Stimulated activated CD4-positive, alpha-beta T cell treated with anti-CD3 and anti-CD28 coated beads, Interleukin-12 subunit alpha, Interleukin-12 subunit beta, amount 100 ng/mL, for 4 hours (primary cell): Measurements from ENCODE around the gene HEATR5A.
"Not testable (repeated sequence)": the region's sequence is repeated elsewhere in the genome, so short reads cannot be mapped to it uniquely, and the experiment has no call there.

ENCODE experiments used
- DNase-seq: peaks from one replicate; pipeline ENCODE4 v3.0.0-alpha.2; 2020

Gene HEATR5A

DNA sequence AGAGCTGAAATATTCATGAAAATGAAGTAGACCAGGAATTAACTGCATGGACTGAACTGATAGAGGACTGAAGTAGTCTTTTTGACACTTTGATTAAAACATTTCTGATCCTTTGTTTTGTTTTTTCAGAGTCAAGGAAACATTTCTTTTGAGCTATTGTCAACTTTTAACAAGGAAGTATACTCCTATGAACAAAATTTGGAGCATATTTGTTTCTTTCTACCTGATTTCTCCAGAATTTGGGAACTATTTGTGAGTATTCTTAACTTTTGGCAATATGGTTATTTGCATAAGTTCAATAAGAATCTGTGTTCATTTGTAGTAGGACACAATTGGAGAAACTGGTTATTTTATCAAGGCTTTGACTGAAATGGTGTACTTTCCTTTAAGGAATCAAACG, 141.5 kb downstream of the HEATR5A start:
- no peak for DNase-seq

DNA sequence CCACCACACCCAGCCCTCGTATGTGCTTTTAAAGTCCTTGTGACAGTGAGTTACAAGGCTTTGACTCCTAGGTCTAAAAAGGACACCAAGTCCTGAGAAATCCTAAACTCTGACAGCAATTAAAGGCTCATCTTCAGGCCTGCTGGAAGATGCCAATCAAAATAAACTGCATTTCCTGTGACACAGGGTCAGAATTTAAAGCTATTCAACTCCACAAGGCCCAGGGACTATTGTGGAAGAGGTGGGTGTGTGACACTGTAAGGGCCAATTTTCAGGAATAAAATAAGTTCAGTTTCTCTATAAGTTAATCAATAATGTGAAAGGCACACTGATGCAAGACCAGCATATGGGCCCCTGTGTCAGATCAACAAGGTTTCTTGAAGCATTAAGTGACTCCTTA, 143.3 kb downstream of the HEATR5A start:
- DNase-seq: no peak

DNA sequence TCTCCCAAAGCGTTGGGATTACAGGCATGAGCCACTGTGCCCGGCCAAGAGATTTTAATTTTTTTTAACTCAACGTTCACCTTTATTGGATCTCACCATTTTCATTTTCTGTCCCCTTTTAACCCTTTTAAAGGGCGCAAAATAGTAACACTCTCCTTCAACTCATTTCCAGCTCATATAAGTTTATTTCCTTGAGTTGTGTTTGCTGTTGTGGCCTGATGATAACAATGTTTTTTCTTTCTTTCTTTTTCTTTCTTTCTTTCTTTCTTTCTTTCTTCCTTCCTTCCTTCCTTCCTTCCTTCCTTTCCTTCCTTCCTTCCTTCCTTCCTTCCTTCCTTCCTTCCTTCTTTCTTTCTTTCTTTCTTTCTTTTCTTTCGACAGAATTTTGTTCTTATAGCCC, 143.9 kb downstream of the HEATR5A start:
- DNase-seq: not testable (repeated sequence)

DNA sequence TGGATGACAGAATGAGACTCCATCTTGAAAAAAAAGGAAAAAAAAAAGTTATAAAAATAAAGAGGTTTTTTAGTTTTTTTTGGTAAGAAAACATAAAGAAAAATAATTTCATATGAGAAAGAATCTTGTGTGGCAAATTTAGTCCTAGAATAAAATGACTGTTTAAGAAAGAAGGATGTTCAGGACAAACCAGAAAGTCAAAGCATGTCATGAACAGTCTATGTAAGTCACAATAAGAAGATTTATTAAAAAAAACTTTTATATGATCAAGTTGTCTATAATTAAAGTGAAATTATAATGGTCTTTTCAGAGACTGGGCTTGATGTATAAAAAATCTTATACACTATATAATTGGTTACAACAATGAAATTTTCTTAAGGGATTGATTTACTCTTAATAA, 144.6 kb downstream of the HEATR5A start:
- no peak for DNase-seq

DNA sequence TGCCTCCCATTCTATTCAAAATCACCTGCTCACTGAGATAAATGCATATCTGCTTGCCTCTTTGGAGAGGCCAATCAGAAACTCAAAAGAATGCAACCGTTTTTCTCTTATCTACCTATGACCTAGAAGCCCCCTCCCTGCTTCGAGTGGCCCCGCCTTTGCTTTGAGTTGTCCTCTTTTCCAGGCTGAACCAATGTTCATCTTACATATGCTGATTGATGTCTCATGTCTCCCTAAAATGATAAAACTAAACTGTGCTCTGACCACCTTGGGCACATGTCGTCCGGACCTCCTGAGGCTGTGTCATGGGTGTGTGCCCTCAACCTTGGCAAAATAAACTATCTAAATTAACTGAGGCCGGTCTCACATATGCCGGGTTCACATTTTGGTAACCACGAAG, 148.7 kb downstream of the HEATR5A start:
- no peak for DNase-seq

DNA sequence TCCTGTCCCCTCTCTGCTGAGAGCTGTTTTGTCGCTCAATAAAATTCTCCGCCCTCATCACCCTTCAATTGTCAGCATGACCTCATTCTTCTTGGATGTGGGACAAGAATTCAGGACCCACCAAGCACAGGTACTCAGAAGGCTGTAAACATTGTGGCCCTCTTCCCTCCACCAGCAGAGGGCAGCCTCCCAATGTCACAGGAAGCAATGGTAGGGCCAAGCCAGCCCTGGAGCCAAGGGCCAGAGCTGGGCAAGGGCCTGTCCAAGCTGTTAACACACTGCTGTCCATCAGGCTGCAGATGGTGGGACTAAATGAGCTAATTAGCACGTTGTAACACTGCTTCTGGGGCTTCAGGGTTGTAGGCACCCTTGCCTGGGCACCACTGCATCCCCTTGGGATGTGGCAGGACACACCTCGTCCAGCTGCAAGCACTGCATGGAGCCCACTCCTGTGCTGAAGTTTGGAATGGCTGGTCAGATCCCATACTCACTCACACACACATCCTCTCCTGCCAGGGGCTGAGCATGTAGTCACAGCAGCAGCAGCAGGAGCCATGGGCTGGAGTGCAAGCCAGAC, 150.1 kb downstream of the HEATR5A start:
- no peak for DNase-seq

DNA sequence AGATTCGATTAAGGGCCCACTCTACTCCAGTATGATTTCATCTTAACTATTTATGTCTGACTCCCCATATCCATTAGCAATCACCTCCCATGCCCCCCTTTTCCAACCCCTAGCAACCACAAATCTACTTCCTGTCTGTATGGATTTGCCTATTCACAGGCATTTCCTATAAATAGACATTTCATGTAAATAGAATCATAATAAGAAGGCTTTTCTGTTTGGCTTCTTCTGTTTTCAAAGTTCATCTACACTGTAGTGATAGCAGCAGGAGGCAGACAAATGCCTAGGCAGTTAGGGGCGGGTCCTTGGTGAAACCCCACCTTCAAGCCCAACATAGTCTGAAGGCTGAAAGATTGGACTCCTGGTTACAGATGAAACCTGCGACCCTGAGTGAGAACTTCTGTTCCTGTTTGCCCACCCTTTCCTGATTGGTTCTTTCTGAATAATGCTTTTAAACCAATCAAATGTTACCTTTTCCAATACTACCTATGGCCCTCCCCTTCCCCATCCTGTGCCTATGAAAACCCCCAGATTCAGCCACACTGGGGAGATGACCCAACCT, 150.6 kb downstream of the HEATR5A start:
- DNase-seq: no peak

DNA sequence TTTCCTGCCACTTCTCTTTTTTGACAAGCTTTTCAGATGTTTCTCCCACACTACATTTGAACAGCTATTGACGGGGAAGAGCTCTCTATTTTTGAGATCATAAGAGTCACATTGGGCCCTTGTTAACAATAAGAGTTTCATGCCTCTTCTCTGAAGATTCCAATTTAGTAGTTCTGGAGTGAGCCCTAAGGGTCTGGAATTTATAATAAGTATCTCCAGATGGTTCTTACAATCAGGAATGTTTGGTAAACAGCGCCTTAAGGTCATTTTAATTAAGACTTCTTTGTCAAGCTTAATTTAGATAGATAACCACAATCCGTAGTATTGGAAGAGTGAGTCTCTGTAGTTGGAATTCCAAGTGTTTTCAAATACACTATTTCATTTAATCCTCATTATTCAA, 152.1 kb downstream of the HEATR5A start:
- no peak for DNase-seq

DNA sequence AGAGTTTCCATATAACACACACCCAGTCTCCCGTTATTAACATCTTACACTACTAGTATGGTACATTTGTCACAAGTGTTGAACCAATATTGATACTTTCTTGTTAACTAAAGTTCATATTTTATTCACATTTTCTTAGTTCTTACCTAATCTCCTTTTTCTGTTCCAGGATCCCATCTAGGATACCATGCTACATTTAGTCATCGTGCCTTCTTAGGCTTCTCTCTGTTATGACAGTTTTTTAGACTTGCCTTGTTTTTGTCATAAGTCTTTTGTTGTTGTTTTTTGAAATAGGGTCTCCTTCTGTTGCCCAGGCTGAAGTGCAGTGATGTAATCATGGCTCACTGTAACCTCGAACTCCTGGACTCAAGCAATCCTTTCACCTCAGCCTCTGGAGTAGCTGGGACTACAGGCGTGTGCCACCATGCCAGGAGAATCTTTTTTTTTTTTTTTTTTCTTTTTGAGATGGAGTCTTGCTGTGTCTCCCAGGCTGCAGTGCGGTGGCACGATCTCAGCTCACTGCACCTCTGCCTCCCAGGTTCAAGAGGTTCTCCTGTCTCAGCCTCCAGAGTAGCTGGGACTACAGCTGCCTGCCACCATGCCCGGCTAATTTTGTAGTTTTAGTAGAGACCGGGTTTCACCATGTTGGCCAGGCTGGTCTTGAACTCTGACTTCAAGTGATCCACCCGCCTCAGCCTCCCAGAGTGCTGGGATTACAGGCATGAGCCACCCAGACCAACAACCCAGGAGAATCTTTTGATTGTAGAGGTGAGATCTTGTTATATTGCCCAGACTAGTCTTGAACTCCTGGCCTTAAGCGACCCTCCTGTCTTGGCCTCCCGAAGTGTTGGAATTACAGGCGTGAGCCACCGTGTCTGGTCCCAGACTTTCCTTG, 153.7 kb downstream of the HEATR5A start:
- no peak for DNase-seq

DNA sequence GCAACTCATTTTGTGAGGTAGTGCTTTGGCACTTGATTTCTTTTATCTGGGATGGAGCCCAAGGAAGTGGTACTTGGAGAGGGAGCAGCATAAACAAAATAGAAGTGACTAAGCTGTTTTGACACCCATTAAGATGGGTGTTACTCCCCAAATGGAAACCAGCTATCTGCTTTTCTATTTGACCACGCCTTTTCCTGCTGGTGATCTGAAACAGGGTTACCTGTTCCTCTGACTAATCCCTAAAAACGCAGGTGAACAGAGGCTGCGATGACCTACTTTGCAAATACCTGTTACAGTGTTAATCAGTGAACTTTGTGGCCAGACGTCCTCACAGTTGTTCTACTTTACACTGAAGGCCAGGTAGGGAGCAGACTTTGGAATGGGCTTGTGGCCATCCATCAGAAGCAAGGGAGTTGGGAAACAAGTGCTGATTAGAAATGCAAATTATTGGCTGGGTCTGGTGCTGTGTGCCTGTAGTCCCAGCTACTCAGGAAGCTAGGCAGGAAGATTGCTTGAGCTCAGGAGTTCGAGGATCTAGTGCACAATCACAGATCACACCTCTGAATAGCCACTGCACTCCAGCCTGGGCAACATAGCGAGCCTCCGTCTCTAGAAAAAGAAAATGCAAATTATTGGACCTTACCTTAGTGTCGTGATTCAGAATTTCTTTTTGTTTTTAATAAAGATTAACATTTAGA, 154.5 kb downstream of the HEATR5A start:
- DNase-seq: no peak

DNA sequence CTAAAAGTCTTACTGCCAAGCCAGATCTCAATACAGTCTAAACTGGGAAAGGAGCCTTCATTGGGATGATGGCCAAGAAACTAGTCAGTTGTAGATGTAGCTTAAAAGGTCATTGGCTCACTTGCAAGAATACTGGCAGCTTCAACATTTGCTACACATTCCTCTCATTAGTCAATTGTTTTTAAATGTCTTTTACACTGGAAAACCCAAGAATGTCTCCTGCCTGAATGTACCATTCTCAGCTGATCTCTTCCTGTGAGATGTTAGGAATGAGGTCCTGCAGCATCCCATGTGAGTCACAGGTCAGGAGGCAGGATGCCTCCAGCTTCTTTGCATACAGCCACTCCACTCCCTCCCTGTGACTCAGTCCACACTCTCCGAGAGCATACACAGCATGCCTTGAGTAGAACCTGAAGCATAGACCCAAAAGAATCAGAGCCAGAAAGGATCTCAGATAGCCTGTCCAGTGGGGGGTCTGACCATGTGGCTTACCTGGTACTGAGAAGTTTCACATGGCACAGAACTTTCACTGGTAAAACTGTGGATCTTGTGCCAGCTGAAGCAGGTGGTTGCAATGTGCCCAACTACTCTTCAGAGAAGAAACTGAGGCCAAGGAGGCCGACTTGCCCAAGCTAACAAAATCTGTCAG, 156.7 kb downstream of the HEATR5A start:
- no peak for DNase-seq

DNA sequence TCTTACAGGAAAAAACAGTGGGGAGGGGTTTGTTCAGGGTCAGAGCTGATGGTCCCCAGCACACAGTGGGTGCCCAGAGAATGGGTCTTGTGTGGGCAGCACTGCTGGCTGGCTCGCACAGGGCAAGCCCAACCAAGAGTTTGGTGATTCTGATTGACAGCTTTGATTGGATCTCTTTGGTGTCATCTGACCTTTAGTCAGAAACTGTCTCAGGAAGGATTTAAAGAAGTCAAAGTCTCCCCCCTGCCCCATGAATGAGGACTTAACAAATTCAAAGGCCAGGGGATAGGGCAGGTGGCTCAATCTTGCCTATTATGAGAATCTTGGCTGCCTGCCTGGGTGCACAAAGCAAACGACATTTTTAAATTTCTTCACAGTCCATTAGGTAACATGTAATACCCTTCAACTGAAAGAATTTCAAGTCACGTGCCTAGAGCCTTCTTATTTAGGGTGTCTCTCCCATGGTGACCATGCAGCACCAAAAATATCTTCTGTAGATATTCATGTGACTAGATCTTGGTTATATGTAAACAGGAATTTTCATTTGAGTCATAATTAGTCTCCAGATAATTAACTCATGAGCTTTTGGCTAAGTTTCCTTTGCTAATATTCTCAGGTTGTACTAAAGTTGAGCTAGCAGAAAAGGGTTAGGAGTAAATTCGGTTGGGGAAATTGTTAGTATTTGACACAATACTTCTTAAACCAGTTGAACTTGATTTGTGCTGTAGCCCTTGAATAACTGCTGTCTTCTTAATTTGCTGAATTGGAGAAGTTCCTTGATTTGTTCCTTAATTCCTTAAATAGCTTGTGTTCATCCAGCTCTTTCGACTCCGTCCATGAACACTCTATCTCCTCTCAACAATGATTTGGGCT, 158.3 kb downstream of the HEATR5A start:
- DNase-seq: no peak

DNA sequence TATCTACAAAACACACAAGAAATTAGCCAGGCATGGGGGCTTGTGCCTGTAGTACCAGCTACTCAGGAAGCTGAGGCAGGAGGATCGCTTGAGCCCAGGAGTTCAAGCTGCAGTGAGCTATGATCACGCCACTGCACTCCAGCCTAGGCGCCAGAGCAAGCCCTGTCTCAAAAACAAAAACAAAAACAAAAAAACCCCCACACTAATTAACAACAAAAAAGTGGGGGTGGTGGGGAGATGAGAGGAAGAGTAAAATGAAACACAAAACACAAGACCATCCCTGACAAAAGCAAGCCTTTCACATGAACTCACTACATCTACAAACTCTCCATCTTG, 158.9 kb downstream of the HEATR5A start:
- DNase-seq: no peak

DNA sequence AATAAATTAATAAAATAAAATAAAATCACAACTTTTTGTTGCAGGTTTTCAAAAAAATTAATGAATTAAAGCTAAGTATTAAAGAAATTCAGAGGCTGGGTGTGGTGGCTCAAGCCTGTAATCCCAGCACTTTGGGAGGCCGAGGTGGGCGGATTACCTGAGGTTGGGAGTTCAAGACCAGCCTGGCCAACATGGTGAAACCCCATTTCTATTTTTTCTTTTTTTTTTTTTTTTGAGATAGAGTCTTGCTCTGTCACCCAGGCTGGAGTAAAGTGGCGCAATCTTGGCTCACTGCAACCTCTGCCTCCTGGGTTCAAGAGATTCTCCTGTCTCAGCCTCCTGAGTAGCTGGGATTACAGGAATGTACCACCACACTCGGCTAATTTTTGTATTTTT, 161.3 kb downstream of the HEATR5A start:
- DNase-seq: not testable (repeated sequence)

DNA sequence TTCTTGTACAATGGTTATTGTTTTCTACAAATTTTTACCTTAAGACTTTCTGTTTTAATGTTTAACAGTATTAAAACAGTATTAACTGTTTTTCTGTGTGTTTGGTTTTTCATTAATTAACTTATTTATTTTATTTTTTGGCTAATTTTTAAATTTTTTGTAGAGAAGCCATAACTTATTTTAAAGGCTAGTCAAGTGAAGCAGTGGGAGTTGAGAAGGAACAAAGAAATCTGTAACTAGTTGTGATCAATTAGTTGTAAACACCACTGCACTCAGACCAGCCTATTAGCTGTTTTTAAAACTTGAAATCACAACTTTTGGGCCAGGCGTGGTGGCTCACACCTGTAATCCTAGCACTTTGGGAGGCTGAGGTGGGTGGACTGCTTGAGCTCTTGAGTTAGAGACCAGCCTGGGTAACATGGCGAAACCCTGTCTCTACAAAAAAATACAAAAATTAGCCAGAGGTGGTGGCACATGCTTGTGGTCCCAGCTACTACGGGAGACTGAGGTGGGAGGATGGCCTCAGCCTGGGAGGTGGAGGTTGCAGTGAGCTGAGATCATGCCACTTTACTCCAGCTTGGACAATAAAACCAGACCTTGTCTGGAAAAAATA, 161.8 kb downstream of the HEATR5A start:
- DNase-seq: no peak

DNA sequence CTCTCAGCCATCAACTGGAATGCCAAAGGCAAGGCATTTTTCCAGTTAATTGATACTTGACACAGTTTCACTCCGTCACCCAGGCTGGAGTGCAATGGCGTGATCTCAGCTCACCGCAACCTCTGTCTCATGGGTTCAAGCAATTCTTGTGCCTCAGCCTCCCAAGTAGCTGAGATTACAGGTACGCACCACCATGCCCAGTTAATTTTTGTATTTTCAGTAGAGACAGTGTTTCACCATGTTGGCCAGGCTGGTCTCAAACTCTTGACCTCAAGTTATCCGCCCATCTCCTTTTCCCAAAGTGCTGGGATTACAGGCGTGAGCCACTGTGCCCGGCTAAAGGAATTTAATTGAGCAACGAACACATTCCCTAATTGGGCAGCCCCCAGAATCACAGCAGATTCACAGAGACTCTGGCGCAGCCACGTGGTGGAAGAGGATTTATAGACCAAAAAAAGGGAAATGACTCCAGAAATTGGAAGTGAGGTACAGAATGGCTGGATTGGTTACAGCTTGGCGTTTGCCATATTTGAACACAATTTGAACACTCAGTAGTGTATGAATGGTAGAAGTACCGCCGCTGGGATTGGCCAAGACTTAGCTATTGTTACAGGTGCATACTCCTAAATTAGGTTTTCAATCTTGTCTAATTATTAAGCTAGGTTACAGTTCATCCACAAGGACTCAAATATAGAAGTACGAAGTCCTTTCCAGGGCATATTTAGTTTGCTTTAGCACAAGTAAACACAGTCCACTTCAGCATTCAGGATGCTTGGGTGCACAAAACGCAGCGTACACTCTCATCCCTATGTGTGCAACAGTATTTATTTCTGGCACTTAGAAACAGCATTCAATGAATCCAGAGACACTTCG, 162.6 kb downstream of the HEATR5A start:
- DNase-seq: not testable (repeated sequence)

DNA sequence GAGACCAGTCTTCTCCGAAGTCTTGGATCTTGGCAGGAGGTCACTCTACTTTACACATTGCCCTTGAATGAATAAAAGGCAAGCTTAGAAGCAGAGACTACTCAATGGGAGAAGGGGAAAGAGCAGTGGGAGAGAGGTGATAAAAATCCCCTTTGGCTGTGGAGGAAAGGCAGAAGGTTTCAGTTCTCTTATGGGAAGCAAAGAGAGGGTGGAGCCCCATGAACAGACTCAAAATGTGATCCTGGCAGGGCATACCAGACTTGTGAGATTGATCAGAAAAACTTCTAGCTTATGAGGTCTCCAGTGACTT, 163.2 kb downstream of the HEATR5A start:
- DNase-seq: no peak

DNA sequence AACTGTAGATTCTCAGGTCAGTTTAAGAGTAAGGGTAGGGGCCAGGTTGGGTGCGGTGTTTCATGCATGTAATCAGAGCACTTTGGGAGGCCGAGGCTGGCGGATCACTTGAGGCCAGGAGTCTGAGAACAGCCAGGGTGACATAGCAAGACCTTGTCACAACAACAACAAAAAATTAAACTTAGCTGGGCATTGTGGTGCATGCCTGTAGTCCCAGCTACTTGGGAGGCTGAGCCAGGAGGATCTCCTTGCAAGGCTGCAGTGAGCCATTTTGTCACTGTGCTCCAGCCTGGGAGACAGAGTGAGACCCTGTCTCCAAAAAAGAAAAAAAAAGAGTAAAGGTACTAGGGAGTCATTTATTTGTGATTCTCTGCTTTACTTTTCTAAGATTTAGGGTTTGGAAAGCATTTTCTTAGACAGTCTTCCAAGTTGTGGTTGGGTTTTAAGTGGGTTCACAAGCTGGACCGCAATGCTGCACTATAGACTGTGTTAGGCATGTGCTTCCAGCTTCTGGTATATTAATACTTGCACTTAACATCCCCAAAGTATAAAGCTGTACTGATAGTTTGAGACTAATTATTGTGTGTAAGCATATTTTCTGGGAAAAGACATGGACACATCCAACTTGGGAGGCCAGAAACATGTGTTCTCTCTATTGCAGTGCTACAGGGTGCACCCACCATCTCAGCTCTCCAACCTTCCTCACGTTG, 163.7 kb downstream of the HEATR5A start:
- DNase-seq: no peak

DNA sequence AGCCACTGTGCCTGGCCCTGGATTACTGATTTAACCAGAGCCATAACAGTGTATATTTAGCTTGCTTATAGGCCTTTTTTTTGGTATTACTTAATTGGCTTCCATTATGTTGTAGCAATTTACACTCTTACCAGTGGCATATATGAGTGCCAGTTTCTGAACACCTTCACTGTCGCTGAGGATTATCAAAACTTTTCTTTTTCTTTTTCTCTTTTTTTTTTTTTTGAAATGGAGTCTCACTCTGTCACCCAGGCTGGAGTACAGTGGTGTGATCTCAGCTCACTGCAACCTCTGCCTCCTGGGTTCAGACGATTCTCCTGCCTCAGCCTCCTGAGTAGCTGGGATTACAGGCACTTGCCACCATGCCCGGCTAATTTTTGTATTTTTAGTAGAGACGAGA, 164.4 kb downstream of the HEATR5A start:
- not testable (repeated sequence) for DNase-seq

DNA sequence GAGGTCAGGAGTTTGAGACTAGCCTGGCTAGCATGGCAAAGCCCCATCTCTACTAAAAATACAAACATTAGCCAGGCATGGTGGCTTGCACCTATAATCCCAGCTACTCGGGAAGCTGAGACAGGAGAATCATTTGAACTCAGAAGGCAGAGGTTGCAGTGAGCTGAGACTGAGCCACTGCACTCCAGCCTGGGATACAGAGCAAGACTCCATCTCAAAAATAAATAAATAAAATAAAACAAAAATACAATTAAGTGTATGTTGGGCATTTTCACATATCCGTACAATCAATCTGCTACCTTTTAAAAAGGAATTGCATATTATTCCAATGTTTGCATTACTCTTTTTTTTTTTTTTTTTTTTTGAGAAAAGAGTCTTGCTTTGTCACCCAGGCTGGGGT, 165.1 kb downstream of the HEATR5A start:
- no peak for DNase-seq
